HG03097 (cell line): ENCODE data around the gene CANT1.
"Not testable (repeated sequence)": the region's sequence is repeated elsewhere in the genome, so short reads cannot be mapped to it uniquely, and the experiment has no call there.

Experiments
- ATAC-seq: cut with Tn5 transposase; IDR thresholded peaks from one replicate; pipeline ENCODE4 v1.9.1; 2021; ENCODE audit not compliant: unreplicated experiment, low FRiP score

The CANT1 gene

GRCh38 chr17:78966123-78966813 is 43.3 kb downstream of the CANT1 start:
- no peak for ATAC-seq

- no peak for ATAC-seq
Measured at GRCh38 chr17:78965491-78965924, 44.1 kb downstream of the CANT1 start.

- ATAC-seq = no peak
Measured at GRCh38 chr17:78963378-78963777, 46.2 kb downstream of the CANT1 start.

- not testable (repeated sequence) for ATAC-seq
Measured at GRCh38 chr17:78962984-78963348, 46.6 kb downstream of the CANT1 start.

GRCh38 chr17:78962345-78962983 is 47.1 kb downstream of the CANT1 start:
- ATAC-seq = no peak

GRCh38 chr17:78961571-78961970 is 48.0 kb downstream of the CANT1 start:
- no peak for ATAC-seq

- no peak for ATAC-seq
Measured at GRCh38 chr17:78960928-78961327, 48.6 kb downstream of the CANT1 start.

GRCh38 chr17:78959803-78960202 is 49.8 kb downstream of the CANT1 start:
- ATAC-seq = no peak

GRCh38 chr17:78958641-78959127 is 50.9 kb downstream of the CANT1 start:
- ATAC-seq = no peak

- no peak for ATAC-seq
Measured at GRCh38 chr17:78957128-78957527, 52.4 kb downstream of the CANT1 start.

GRCh38 chr17:78956254-78956653 is 53.3 kb downstream of the CANT1 start:
- ATAC-seq = no peak

GRCh38 chr17:78954684-78955083 is 54.9 kb downstream of the CANT1 start:
- no peak for ATAC-seq

GRCh38 chr17:78953356-78954350 is 55.9 kb downstream of the CANT1 start:
- ATAC-seq = no peak

GRCh38 chr17:78952706-78953105 is 56.9 kb downstream of the CANT1 start:
- no peak for ATAC-seq

- no peak for ATAC-seq
Measured at GRCh38 chr17:78951967-78952551, 57.5 kb downstream of the CANT1 start.

GRCh38 chr17:78950870-78951269 is 58.7 kb downstream of the CANT1 start:
- no peak for ATAC-seq

GRCh38 chr17:78947235-78948149 is 62.1 kb downstream of the CANT1 start:
- no peak for ATAC-seq

- ATAC-seq = no peak
Measured at GRCh38 chr17:78946631-78947030, 62.9 kb downstream of the CANT1 start.

GRCh38 chr17:78946131-78946530 is 63.4 kb downstream of the CANT1 start:
- no peak for ATAC-seq

- not testable (repeated sequence) for ATAC-seq
Measured at GRCh38 chr17:78945455-78945854, 64.1 kb downstream of the CANT1 start.
